Measurements from ENCODE around the gene GNB1L.

DNA sequence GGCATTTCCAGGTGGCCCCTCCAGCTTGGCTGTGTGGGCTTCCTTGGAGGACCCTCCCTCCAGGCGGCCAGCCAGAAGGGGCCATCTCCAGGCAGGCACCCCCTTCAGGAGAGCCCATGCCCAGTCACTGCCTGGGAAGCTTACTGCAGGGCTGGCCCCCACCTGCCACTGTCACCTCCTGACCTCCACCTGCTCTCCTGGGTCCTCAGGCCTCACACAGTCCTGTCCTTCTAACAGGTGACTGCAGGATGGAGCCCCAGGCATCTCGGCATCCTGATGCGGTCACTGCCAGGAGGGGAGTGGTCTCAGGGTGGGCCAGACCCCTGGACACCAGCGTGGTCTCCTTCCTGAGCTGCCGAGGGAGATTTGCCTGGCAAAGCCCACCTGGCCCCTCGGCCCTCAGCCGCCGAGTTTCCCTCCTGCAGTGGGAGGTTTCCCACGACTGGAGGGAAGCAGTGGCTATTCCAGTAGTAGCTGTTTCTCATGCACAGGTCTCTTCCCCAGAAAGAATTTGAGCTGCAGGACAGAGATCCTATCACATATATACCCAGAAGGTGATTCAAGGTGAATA is 81.1 kb downstream of the GNB1L start:
- TF ChIP-seq, protein P1, sequence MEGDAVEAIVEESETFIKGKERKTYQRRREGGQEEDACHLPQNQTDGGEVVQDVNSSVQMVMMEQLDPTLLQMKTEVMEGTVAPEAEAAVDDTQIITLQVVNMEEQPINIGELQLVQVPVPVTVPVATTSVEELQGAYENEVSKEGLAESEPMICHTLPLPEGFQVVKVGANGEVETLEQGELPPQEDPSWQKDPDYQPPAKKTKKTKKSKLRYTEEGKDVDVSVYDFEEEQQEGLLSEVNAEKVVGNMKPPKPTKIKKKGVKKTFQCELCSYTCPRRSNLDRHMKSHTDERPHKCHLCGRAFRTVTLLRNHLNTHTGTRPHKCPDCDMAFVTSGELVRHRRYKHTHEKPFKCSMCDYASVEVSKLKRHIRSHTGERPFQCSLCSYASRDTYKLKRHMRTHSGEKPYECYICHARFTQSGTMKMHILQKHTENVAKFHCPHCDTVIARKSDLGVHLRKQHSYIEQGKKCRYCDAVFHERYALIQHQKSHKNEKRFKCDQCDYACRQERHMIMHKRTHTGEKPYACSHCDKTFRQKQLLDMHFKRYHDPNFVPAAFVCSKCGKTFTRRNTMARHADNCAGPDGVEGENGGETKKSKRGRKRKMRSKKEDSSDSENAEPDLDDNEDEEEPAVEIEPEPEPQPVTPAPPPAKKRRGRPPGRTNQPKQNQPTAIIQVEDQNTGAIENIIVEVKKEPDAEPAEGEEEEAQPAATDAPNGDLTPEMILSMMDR (IDR thresholded peaks at IDR 0.05), result no peak
- no peak for TF ChIP-seq POLR2AphosphoS5 (IDR thresholded peaks at IDR 0.05)

Measured in esophagus muscularis mucosa (tissue), 3 donors.